ENCODE results near the gene PDE9A.

The PDE9A gene

DNA sequence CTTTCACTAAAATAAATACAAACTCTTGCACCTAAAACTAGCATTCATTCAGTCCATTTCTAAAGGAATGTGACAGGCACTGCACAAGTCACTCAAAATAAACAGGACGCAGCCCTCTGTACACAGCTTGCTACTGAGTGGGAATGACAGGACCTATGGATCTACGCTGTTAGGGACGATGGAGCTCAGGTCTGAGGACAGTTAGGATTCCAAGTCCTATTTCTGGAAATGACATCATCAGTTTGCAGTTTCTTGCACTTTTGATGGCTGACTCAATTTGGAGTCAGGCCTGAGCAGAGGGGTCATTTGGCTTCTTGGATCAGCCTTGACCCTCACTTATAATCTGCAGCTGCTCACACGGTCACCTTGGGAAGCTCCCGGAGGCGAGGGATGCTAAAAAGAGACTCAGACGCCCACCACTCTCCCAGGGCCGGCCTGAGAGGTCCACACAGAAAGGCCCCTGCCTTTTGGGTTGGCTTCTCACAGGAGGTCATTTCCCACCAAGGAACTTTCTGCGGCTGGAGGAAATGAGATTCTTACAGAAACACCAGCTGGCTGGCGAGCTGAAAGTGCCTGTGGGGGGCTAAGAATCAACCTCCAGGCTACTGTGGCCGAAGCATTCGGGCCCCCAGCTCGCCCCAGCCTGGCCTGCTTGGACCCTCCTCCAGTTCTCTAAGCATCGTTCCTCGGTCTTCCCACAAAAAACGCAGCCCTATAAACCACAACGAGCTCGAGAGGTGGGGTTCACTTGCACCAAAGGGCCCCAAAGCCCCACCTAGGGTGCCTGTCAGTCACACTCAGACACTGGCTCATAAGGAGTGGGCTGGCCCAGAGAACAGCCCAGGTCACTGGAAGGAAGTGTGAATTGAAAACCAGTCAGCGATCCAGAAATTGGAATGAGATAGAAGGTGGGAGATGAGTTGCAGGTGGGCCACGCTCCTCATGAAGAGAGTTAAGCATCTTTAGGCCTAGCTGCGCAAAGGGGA is 8.9 kb upstream of the PDE9A start:
- TF ChIP-seq, protein P1, sequence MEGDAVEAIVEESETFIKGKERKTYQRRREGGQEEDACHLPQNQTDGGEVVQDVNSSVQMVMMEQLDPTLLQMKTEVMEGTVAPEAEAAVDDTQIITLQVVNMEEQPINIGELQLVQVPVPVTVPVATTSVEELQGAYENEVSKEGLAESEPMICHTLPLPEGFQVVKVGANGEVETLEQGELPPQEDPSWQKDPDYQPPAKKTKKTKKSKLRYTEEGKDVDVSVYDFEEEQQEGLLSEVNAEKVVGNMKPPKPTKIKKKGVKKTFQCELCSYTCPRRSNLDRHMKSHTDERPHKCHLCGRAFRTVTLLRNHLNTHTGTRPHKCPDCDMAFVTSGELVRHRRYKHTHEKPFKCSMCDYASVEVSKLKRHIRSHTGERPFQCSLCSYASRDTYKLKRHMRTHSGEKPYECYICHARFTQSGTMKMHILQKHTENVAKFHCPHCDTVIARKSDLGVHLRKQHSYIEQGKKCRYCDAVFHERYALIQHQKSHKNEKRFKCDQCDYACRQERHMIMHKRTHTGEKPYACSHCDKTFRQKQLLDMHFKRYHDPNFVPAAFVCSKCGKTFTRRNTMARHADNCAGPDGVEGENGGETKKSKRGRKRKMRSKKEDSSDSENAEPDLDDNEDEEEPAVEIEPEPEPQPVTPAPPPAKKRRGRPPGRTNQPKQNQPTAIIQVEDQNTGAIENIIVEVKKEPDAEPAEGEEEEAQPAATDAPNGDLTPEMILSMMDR (IDR thresholded peaks at IDR 0.05; ENCODE audit: insufficient read depth, missing control alignments), result no peak
- DNase-seq (ENCODE audit: insufficient read length, low spot score), result no peak
- FAIRE-seq, result no peak

DNA sequence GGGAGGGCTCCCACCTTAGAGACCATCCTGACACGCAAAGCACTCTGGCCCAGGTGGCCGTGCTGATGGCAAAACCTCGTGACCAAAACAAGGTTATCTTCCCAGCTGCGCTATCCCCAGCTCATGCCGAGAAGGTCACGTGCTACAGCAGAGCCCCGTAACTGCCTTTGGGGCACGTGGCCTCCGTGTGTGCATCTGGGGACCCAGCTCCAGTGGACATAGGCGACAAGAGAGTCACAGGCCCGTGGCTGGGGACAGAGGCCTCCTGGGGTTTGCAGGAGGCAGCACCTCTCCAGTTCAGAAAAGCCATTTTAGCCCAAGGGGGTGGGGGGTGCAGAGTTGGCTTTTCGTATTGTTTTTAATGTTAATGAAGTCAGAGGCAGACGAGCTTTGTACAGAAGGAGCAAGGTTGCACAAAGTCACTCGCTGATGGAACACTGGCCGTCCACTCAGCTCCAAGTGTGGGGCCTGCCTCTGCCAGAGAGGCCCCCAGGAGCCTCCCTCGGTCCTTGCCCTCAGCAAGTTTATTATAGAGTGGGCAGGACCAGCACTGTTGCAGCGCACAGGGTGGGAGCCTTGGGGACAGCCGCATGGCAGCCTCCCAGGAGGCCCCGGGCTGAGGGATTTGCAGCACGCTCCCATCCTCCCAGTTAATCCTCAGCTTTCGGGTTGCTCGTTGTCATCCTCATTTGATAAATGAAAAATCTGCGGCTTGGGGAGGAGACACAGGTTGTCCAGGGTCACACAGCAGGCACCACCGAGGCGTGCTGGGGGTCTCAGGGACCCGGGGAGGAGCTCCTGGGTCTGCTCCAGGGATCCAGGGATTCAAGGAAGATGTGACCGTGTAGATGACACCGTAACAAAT is 8.0 kb upstream of the PDE9A start:
- TF ChIP-seq, protein P1 (IDR thresholded peaks at IDR 0.05; ENCODE audit: insufficient read depth, missing control alignments), result no peak
- DNase-seq (ENCODE audit: insufficient read length, low spot score) (peak; percentile 76), FAIRE-seq (no peak)

DNA sequence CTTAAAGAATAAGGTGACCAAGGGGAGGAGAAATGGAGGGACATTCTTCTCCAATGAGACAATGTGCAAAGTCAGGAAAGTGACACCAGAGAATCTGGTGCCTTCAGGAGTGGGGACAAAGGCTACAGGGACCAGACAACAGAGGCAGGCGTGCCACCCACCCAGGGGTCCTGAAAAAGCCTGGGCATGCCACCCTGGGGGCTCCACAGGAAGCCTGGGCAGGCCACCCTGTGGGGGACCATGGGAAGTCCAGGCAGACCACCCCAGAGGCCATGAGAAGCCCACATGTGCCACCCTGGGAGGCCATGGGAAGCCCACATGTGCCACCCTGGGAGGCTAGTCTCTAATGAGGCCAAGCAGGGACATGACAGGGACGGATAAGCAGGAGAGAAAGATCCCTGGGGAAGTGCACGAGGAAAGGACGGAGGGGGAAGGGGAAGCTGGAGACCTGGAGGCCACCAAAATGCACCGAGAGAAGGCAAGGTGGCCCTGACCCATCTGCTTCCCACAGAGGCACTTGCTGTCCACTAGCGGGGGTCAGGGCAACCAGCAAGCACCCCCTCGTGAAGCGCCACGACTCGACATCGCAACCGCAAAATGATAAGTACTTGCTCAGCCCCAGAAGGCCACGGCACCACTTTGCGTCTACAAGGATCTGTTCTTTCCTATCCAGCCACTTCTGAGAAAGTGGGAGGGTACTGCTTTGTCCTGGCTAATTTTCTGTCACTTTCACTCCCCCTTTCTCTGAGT is 7.2 kb upstream of the PDE9A start:
- DNase-seq (ENCODE audit: insufficient read length, low spot score) (no peak), FAIRE-seq (peak; percentile 29)
- TF ChIP-seq, protein P1 (IDR thresholded peaks at IDR 0.05; ENCODE audit: insufficient read depth, missing control alignments), result no peak

DNA sequence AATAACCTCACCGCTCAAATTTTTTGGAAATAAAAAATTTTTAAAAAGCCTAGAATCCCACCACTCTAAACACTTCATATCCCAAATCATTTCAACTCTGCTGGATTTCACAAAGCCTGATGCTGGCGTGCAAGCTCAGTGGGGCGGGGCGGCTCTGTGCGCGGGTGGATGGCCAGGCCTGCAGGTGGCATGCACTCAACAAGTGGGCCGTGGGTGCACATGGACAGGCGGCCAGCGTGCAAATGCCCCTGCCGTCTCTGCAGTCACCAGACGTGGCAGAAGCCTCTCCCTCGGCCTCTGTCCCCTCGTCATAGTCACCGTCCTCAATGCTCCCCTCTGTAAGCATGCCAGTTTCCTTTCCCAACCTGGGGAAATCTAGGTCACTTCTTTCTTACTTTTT is 6.6 kb upstream of the PDE9A start:
- FAIRE-seq, result no peak
- TF ChIP-seq, protein P1 (IDR thresholded peaks at IDR 0.05; ENCODE audit: insufficient read depth, missing control alignments), result no peak

DNA sequence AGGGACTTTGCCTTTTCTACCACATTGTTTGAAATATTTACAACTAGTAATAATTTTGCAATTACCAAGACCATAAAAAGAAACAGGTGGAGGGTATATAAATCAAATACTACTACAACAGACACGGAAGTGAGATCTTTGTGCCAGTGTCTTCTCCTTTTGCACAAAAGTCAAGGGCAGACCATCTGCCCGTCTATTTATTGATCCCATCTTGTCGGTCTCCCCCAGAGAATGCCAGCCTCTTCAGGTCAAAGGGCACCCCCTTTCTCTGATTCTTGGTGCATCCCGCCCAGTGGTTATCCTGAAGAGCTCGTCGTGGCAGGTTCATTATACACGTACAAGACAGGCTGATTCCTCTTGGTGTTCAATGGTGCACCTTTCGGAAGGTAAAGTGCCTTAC is 4.8 kb upstream of the PDE9A start:
- TF ChIP-seq, protein P1 (IDR thresholded peaks at IDR 0.05; ENCODE audit: insufficient read depth, missing control alignments), result no peak
- FAIRE-seq (no peak), DNase-seq (ENCODE audit: insufficient read length, low spot score) (no peak)

More for the DNA sequence above, 6.6 kb upstream of the PDE9A start:
- DNase-seq (ENCODE audit: insufficient read length, low spot score), result no peak

DNA sequence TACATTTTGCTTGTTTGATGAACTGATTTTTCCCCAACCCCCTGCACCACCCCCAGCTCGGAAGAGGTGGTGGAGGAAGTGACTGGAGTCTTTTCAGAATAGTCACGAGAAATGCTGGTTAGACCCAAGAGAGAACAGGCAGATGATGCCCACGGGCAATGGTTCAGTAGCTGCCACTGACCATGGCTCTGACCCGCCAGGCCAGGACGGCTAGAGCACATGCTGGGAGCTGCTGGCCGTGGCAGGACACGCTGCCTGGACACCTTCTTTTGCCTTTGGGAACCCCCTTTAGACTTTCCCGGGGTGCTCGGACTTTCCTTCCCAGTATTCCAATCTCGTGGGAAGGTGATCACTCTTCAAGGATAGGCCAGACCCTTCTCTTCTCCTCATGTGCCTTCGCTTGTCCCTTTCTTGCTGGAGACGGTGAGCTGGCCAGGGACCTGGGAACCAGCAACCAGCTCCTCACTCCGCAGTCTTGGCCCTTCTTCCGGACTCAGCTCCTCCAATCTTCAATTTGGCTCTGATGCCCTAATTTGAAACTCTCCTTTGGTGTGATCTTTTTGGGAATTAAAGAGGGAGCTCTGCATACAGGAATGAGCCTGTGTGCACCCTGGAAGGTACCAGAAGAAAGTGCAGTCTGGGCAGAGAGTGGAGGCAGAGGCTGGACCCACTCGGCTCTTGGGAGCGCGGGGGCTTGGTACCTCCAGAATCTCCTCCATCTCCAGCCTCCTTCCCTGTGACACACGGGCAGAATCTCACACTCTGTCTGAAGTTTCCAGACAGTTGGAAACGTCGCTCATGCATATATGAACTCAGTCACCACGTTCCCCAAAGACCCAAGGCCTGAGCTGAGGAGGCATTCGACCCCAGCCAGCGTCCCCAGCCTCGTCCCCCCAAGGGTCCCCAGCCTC is 4.0 kb upstream of the PDE9A start:
- TF ChIP-seq, protein P1 (IDR thresholded peaks at IDR 0.05; ENCODE audit: insufficient read depth, missing control alignments), result no peak
- FAIRE-seq (no peak), DNase-seq (ENCODE audit: insufficient read length, low spot score) (no peak)

Data from D721Med (cell line).